Smooth muscle cell of the coronary artery (primary cell): Measurements from ENCODE around the gene SYNC. TPM values are rescaled to one million over a fixed set of nuclear protein-coding genes. Genes with fewer than 3 reads are reported as not detected.

ENCODE experiments used
- total RNA-seq: library from RNA; depleted of rRNA; stranded (reverse); fragments of >200 nt; gene quantifications from 2 replicates; pipeline ENCODE4 v1.2.3, GENCODE V29; 2014; ENCODE audit warnings: low replicate concordance

The SYNC gene
- total RNA-seq = 39.5 and 52.4 TPM in 2 replicates

DNA sequence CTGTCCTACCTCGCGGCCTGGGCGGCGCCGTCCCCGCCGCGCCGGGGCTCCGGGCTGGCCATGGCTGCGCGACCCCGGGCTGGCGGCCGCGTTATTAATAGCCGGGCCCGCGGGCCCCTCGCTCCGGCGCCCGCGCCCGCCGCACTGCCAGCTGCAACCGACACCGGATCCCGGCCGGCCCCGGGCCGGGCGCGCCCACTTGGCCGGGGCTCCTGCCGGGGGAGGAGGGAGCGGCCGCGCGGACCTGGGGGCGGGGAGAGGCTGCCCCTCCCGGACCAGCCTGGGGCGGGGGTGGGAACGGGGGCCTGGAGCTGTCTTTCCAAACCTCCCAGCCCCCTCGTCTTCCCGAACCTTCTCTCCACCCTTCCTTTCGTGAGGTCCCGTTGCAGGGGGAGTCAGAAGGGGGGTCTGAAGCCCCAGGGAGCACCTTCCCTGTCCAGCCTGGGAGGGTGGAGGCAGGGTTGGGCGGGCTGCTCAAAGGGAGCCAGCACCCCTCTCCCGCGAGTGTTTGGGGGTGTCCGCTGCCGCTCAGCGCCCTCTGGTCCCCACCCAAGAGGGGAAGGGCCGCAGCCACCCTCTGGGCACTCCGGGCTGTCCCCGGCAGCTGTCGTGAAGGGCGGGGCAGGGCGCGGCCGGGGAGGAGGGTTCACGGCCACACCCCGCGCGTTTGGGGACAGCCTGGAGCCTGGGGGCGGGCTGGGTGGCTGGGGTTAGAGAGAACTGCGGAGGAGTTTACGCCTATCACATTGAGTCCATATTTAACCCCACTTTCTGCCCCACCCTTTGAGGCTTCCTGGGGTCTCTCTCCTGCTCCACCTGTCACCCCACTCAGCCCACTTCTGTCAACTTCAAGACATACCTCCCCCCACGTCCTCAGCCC lies at the start of gene SYNC:
TSS of gene SYNC (minus strand) at position 172 of the 880 bp plus-strand sequence. CDS start at position 62, 110 bp downstream.

GRCh38 chr1:32650752-32651460 lies 51.7 kb downstream of the SYNC start, which contains the start of gene RBBP4:
Gene RBBP4, plus strand, starts transcription at chr1:32651208. Its CDS starts 99 bp downstream, at chr1:32651307.

GRCh38 chr1:32650248-32650751 lies 52.3 kb downstream of the SYNC start, which contains the start of gene ZBTB8OS:
Gene ZBTB8OS, minus strand, starts transcription at chr1:32650550. Its CDS starts 21 bp downstream, at chr1:32650529.

Other genes starting within 250 kb of the SYNC start
- gene ZBTB8B, start 237.7 kb downstream of the SYNC start, total RNA-seq = 0.23 TPM in 1 of 2 replicates, not detected in the other
- 3.7 and 7.4 TPM in 2 replicates for gene ZBTB8A, start 163.3 kb downstream of the SYNC start, total RNA-seq
- 47.3 and 64.0 TPM in 2 replicates for gene ZBTB8OS, start 52.2 kb downstream of the SYNC start, total RNA-seq
- gene RBBP4, start 51.6 kb downstream of the SYNC start, total RNA-seq = 72.9 and 93.5 TPM in 2 replicates
- gene YARS1, start 114.6 kb upstream of the SYNC start, total RNA-seq = 70.1 and 160 TPM in 2 replicates
- 28.9 and 77.8 TPM in 2 replicates for gene S100PBP, start 114.9 kb upstream of the SYNC start, total RNA-seq
- 2.0 and 8.7 TPM in 2 replicates for gene FNDC5, start 168.1 kb upstream of the SYNC start, total RNA-seq
- not detected in 2 replicates for gene HPCA, start 183.7 kb upstream of the SYNC start, total RNA-seq
- 15.3 and 55.1 TPM in 2 replicates for gene TMEM54, start 198.6 kb upstream of the SYNC start, total RNA-seq